ENCODE data around the gene ELP4.

DNA sequence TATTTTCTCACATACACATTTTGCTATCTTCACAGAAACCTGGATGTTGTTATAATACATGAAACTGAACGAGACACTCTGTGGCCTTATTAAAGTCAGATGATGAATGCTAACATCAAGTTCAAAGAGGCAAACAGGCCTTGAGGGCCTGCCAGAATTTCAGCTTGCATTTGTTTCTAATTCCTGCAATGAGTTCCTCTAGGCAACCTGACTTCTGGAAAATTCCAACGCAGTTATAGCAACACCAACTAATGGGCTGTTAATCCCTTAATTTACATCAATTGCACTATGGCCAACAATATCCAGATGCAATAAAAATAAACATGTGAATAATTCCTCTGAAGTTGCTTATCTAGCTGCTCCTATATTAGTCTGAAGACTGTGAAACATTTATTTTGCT is 282.5 kb downstream of the ELP4 start:
- TF ChIP-seq, protein P1, sequence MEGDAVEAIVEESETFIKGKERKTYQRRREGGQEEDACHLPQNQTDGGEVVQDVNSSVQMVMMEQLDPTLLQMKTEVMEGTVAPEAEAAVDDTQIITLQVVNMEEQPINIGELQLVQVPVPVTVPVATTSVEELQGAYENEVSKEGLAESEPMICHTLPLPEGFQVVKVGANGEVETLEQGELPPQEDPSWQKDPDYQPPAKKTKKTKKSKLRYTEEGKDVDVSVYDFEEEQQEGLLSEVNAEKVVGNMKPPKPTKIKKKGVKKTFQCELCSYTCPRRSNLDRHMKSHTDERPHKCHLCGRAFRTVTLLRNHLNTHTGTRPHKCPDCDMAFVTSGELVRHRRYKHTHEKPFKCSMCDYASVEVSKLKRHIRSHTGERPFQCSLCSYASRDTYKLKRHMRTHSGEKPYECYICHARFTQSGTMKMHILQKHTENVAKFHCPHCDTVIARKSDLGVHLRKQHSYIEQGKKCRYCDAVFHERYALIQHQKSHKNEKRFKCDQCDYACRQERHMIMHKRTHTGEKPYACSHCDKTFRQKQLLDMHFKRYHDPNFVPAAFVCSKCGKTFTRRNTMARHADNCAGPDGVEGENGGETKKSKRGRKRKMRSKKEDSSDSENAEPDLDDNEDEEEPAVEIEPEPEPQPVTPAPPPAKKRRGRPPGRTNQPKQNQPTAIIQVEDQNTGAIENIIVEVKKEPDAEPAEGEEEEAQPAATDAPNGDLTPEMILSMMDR (IDR thresholded peaks at IDR 0.05; ENCODE audit: low read length) = no peak
- TF ChIP-seq EZH2 (IDR thresholded peaks at IDR 0.05; ENCODE audit: borderline replicate concordance, low read length) = no peak
